Panc1 (cell line): ENCODE measurements around the gene NAGPA. TPM values are rescaled to one million over a fixed set of nuclear protein-coding genes. Genes with fewer than 3 reads are reported as not detected.

Experiments
- ATAC-seq: fragments of 200-7000 bp; cut with Tn5 transposase; 2 replicates; pipeline ENCODE4 v1.9.1; 2020; ENCODE audit warnings: mild to moderate bottlenecking, moderate library complexity
- BruUV-seq: library from RNA; stranded (reverse); fragments of 400-500 nt; replicated peaks from 2 replicates; lab custom pipeline; 2021; lab: Mats Ljungman, UMichigan
- CTCF ChIA-PET: fragments of 300-600 bp; sonication (Branson Sonifier 250); formaldehyde crosslinking; loops from one replicate; lab custom pipeline; 2022; ENCODE audit warnings: antibody characterized with exemption; lab: Charles Lee
- POLR2A ChIA-PET: fragments of 300-600 bp; sonication (Branson Sonifier 250); formaldehyde crosslinking; loops from one replicate; lab custom pipeline; 2022; ENCODE audit warnings: antibody characterized with exemption; lab: Charles Lee
- DNase-seq: peaks from one replicate; pipeline ENCODE4 v3.0.0-alpha.2; 2010; ENCODE audit warnings: low read depth, low spot score
- H3K27ac ChIP-seq: 2 replicates; pipeline ENCODE4 v1.5.1; 2011; ENCODE audit warnings: mild to moderate bottlenecking, low read length, inconsistent platforms
- H3K27me3 ChIP-seq: fragments of 200-500 bp; sonication (Bioruptor generic); 2 replicates; pipeline ENCODE4 v1.6.0; 2014; ENCODE audit warnings: low read length, inconsistent platforms; ENCODE audit not compliant: control insufficient read depth, insufficient read depth
- H3K36me3 ChIP-seq: fragments of 200-500 bp; sonication (Bioruptor generic); 2 replicates; pipeline ENCODE4 v1.5.1; 2014; ENCODE audit warnings: inconsistent platforms, mild to moderate bottlenecking, low read length, moderate library complexity; ENCODE audit not compliant: control insufficient read depth, insufficient read depth
- H3K4me1 ChIP-seq: 2 replicates; pipeline ENCODE4 v1.5.1; 2011; ENCODE audit warnings: inconsistent platforms, mild to moderate bottlenecking, low read length, moderate library complexity; ENCODE audit not compliant: control insufficient read depth, insufficient read depth
- H3K4me3 ChIP-seq, 2 experiments: 2 replicates each; pipeline ENCODE4 v1.5.1; 2011 to 2012; ENCODE audit warnings: low read depth in 2 of 2, low read length in 2 of 2, mild to moderate bottlenecking in 2 of 2, inconsistent platforms in 1 of 2, moderate library complexity in 1 of 2
- H3K9me3 ChIP-seq: fragments of 200-500 bp; sonication (Bioruptor generic); 2 replicates; pipeline ENCODE4 v1.5.1; 2014; ENCODE audit warnings: low read depth, mild to moderate bottlenecking, inconsistent platforms, low read length, moderate library complexity; ENCODE audit not compliant: control insufficient read depth, insufficient read depth
- CTCF ChIP-seq: fragments of 450-650 bp; IDR thresholded peaks from 2 replicates; pipeline ENCODE4 v1.5.1; 2017; ENCODE audit warnings: mild to moderate bottlenecking
- POLR2AphosphoS5 ChIP-seq: IDR thresholded peaks from 2 replicates; pipeline ENCODE4 v1.6.1; 2012; ENCODE audit warnings: mild to moderate bottlenecking, low read depth, low read length, moderate library complexity
- REST ChIP-seq, 2 experiments: IDR thresholded peaks; 2 replicates each; pipeline ENCODE4 v1.6.1; 2011 to 2012; ENCODE audit warnings: low read depth in 2 of 2, control low read depth in 1 of 2, low read length in 1 of 2, mild to moderate bottlenecking in 1 of 2, moderate library complexity in 1 of 2; ENCODE audit not compliant: insufficient read depth in 1 of 2
- SIN3A ChIP-seq: IDR thresholded peaks from 2 replicates; pipeline ENCODE4 v1.6.1; 2012; ENCODE audit warnings: low read depth, mild to moderate bottlenecking, low read length, moderate library complexity, borderline replicate concordance; ENCODE audit not compliant: insufficient read depth
- TCF7L2 ChIP-seq: IDR thresholded peaks from 2 replicates; pipeline ENCODE4 v1.6.1; 2011; ENCODE audit warnings: mild to moderate bottlenecking, low read depth, low read length, inconsistent platforms
- in situ Hi-C: cut with HindIII; loops from 2 replicates; pipeline ENCODE4 v1.10.0; 2016; ENCODE audit warnings: low sequenced_read_pairs, low pct_unique_long_range_greater_than_20kb
- intact Hi-C: fragments of 100-400 bp; cut with micrococcal nuclease; formaldehyde crosslinking; loops from one replicate; pipeline ENCODE4 v1.10.0; 2022; ENCODE audit not compliant: unreplicated experiment
- total RNA-seq: library from RNA; stranded (reverse); gene quantifications from one replicate; pipeline ENCODE4 v1.2.1, GENCODE V29; 2021; ENCODE audit not compliant: unreplicated experiment

The NAGPA gene
- total RNA-seq, 1 experiment from 2014 or later = 19.2 TPM

- no peak for ATAC-seq
- ChIA-PET POLR2A (no interaction called here), CTCF (no interaction called here)
- Histone ChIP-seq H3K4me1 (peaks cover 4% of the 10 kb centered on the region; the same call in 1 of the 2 replicates), H3K27ac (no peak overlapping the region), H3K27me3 (no peaks in the 10 kb centered on the region), H3K36me3 (no peaks in the 10 kb centered on the region), H3K9me3 (no peaks in the 10 kb centered on the region), H3K4me3 (no peak overlapping the region)
- DNase-seq = no peak
- in situ Hi-C loops = no loop called here
- no peak for TF ChIP-seq CTCF
- no peak for TF ChIP-seq TCF7L2
- TF ChIP-seq SIN3A = no peak
- no peak for TF ChIP-seq POLR2AphosphoS5
- no peak for TF ChIP-seq REST (IDR thresholded peaks at IDR 0.05; ENCODE audit: insufficient read depth in 1 of 2, low read depth in 2 of 2, low read length in 1 of 2)
- BruUV-seq = no TSS peak
- intact Hi-C loops = no loop called here
These were observed 6.6 kb downstream of the NAGPA start for GRCh38 chr16:5027086-5027485.

- no TSS peak for BruUV-seq
- Histone ChIP-seq H3K4me3 (no peak overlapping the region), H3K4me1 (peaks cover 4% of the 10 kb centered on the region; the same call in 1 of the 2 replicates), H3K36me3 (no peaks in the 10 kb centered on the region), H3K27ac (no peak overlapping the region), H3K27me3 (no peaks in the 10 kb centered on the region), H3K9me3 (no peaks in the 10 kb centered on the region)
- POLR2A ChIA-PET = no interaction called here
- ATAC-seq = no peak
- TF ChIP-seq SIN3A (no peak), REST (IDR thresholded peaks at IDR 0.05; ENCODE audit: insufficient read depth in 1 of 2, low read depth in 2 of 2, low read length in 1 of 2) (no peak), POLR2AphosphoS5 (no peak), CTCF (no peak), TCF7L2 (no peak)
- CTCF ChIA-PET = no interaction called here
- in situ Hi-C loops (no loop called here), intact Hi-C loops (no loop called here)
- no peak for DNase-seq
These were observed 7.1 kb downstream of the NAGPA start for GRCh38 chr16:5026664-5027063.
